GM15510 (cell line): Measurements from ENCODE around the gene SCO2.

Experiments used
- POLR2A ChIP-seq: IDR thresholded peaks from 3 replicates; pipeline ENCODE4 v1.6.1; 2011; ENCODE audit warnings: borderline replicate concordance; ENCODE audit not compliant: insufficient read length; ENCODE audit errors: extremely low read depth

SCO2 gene

GRCh38 chr22:50473855-50474671, 51.3 kb downstream of the SCO2 start:
- no peak for TF ChIP-seq POLR2A
